ENCODE data around the gene SLC22A7. TPM values are rescaled to one million over a fixed set of nuclear protein-coding genes. Genes with fewer than 3 reads are reported as not detected.

SLC22A7 gene
- total and polyA plus RNA-seq, 2 donors from 2014 or later, result 2.0 to 34.8 TPM

DNA sequence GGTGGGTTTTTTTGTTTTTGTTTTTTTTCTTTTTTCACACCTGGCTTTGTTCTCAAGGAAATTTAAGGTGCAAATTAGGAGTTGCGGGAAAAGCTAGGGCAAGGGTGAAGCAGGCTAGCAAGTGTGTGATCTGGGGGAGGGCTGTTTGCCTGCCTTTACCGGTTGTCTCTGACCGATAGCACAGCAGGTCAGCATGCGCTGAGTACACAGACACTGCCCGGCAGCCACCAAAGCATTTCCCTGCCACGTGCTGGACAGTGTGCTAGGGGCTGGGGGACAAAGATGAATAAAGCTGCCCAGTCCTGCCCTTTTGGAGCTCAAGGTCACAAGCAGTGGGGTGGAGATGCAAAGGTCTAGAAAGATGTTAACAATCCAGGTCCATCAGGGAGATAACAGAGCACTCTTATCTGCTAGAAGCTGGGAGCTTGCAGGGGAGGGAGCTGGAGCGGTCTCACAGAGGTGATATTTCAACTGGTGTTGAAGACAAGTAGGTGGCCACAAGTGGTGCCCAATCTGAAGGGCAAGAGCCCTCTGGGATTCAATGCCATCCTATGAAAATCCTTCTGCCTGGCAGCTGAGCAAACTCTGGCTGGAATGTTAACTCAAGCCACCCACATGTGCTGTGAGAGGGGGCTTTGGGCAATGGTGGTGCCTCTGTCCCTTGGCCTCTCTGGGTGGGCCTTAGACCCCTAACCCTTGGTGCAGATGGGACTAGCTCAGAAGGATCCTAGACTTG lies 30.3 kb upstream of the SLC22A7 start:
- H3K36me3 ChIP-seq (ENCODE audit: control insufficient read depth in 2 of 3, insufficient read depth in 3 of 3, low read length in 3 of 3), result no peaks in the 10 kb centered on the region
- FAIRE-seq (no peak), DNase-seq (peak in 1 of 5 donors; percentile 32)
- no peak overlapping the region for H3K4me3 ChIP-seq (ENCODE audit: low read length in 3 of 3)
- no peaks in the 10 kb centered on the region for H3K27me3 ChIP-seq (ENCODE audit: control insufficient read depth, insufficient read depth, low read length)
- intact Hi-C loops (cut with DNase I), result loop anchor here (10.0 kb wide), 1 partner anchor 67 kb away; no protein-coding TSS in a partner anchor
- TF ChIP-seq, protein P1, sequence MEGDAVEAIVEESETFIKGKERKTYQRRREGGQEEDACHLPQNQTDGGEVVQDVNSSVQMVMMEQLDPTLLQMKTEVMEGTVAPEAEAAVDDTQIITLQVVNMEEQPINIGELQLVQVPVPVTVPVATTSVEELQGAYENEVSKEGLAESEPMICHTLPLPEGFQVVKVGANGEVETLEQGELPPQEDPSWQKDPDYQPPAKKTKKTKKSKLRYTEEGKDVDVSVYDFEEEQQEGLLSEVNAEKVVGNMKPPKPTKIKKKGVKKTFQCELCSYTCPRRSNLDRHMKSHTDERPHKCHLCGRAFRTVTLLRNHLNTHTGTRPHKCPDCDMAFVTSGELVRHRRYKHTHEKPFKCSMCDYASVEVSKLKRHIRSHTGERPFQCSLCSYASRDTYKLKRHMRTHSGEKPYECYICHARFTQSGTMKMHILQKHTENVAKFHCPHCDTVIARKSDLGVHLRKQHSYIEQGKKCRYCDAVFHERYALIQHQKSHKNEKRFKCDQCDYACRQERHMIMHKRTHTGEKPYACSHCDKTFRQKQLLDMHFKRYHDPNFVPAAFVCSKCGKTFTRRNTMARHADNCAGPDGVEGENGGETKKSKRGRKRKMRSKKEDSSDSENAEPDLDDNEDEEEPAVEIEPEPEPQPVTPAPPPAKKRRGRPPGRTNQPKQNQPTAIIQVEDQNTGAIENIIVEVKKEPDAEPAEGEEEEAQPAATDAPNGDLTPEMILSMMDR (IDR thresholded peaks at IDR 0.05; ENCODE audit: borderline replicate concordance, extremely low read depth, insufficient read depth), result no peak
- no peaks in the 10 kb centered on the region for H3K9me3 ChIP-seq (ENCODE audit: control insufficient read depth in 2 of 3, insufficient read depth in 1 of 3, low read length in 3 of 3)
- peak overlapping the region; percentile 57 to 77 for H3K27ac ChIP-seq (ENCODE audit: low read depth in 2 of 2, low read length in 2 of 2)
- peak overlapping the region in 1 of 3 donors; percentile 47 for H3K9ac ChIP-seq (ENCODE audit: low read length in 3 of 3)
- H3K4me1 ChIP-seq (ENCODE audit: control insufficient read depth in 2 of 3, insufficient read depth in 2 of 3, low read depth in 1 of 3, low read length in 3 of 3), result peaks cover 6 to 29% (median 28%) of the 10 kb centered on the region in 3 donors

DNA sequence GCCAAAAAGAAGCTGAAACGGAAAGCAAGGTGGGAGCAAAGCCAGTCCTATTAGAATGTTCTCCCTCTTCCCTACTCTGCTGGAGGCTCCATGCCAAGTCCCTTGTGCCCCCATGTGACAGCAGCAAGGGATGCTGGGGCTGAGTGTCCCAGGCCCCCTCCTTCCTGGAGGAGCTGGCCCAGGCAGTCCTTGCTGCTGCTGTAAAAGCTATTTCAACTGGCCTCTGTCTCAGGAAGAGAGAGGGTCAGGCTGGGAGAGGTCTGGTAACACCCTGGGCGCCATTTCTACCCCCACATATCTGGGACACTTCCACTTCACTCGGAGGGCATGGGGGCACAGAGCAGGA lies 29.7 kb upstream of the SLC22A7 start:
- Histone ChIP-seq H3K4me3 (ENCODE audit: low read length in 3 of 3) (peak overlapping the region in 1 of 3 donors; percentile 50), H3K9me3 (ENCODE audit: control insufficient read depth in 2 of 3, insufficient read depth in 1 of 3, low read length in 3 of 3) (no peaks in the 10 kb centered on the region), H3K4me1 (ENCODE audit: control insufficient read depth in 2 of 3, insufficient read depth in 2 of 3, low read depth in 1 of 3, low read length in 3 of 3) (peaks cover 6 to 29% (median 28%) of the 10 kb centered on the region in 3 donors), H3K27me3 (ENCODE audit: control insufficient read depth, insufficient read depth, low read length) (no peaks in the 10 kb centered on the region), H3K36me3 (ENCODE audit: control insufficient read depth in 2 of 3, insufficient read depth in 3 of 3, low read length in 3 of 3) (no peaks in the 10 kb centered on the region), H3K9ac (ENCODE audit: low read length in 3 of 3) (peak overlapping the region in 1 of 3 donors; percentile 47), H3K27ac (ENCODE audit: low read depth in 2 of 2, low read length in 2 of 2) (peak overlapping the region; percentile 57 to 77)
- TF ChIP-seq, protein P1 (IDR thresholded peaks at IDR 0.05; ENCODE audit: borderline replicate concordance, extremely low read depth, insufficient read depth), result no peak
- no peak for FAIRE-seq
- intact Hi-C loops (cut with DNase I), result loop anchor here (10.0 kb wide), 1 partner anchor 66 kb away; no protein-coding TSS in a partner anchor
- DNase-seq, result peak in 2 of 5 donors; percentile 52 to 91

DNA sequence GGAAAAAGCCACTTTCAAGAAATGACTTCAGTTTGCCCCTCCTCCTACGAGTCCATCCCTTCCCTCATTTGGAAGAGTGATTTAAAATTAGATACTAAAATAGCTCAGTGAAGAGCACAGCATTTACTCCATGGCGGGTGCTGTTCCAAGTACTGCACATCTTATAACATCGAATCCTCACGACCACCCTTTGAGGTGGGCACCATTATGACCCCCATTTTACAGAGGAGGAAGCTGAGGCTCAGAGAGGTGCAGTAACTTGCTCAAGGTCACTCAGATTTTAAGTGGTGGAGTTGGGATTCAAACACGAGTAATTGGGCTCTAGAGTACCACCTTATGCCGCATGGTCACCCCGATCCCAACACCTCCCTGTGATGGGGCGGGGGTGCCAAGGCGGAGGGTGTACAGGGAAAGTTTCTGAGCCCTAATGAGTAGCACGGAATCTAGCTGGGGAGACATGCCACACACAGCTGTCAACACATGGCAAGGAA lies 29.2 kb upstream of the SLC22A7 start:
- no peaks in the 10 kb centered on the region for H3K9me3 ChIP-seq (ENCODE audit: control insufficient read depth in 2 of 3, insufficient read depth in 1 of 3, low read length in 3 of 3)
- FAIRE-seq (no peak), DNase-seq (no peak)
- peak overlapping the region; percentile 57 to 77 for H3K27ac ChIP-seq (ENCODE audit: low read depth in 2 of 2, low read length in 2 of 2)
- H3K9ac ChIP-seq (ENCODE audit: low read length in 3 of 3), result no peak overlapping the region
- intact Hi-C loops (cut with DNase I), result loop anchor here (10.0 kb wide), 1 partner anchor 66 kb away; no protein-coding TSS in a partner anchor
- peak overlapping the region in 1 of 3 donors; percentile 50 for H3K4me3 ChIP-seq (ENCODE audit: low read length in 3 of 3)
- no peaks in the 10 kb centered on the region for H3K27me3 ChIP-seq (ENCODE audit: control insufficient read depth, insufficient read depth, low read length)
- TF ChIP-seq, protein P1 (IDR thresholded peaks at IDR 0.05; ENCODE audit: borderline replicate concordance, extremely low read depth, insufficient read depth), result no peak
- H3K36me3 ChIP-seq (ENCODE audit: control insufficient read depth in 2 of 3, insufficient read depth in 3 of 3, low read length in 3 of 3), result no peaks in the 10 kb centered on the region
- H3K4me1 ChIP-seq (ENCODE audit: control insufficient read depth in 2 of 3, insufficient read depth in 2 of 3, low read depth in 1 of 3, low read length in 3 of 3), result peaks cover 6 to 29% (median 28%) of the 10 kb centered on the region in 3 donors
